Urinary bladder (tissue), 4 donors: Measurements from ENCODE around the gene PI3. TPM values are rescaled to one million over a fixed set of nuclear protein-coding genes. Genes with fewer than 3 reads are reported as not detected.

ENCODE experiments used
- DNase-seq: peaks from one replicate; pipeline ENCODE4 v3.0.0-alpha.2; 2015; ENCODE audit errors: extremely low spot score
- H3K27ac ChIP-seq: one replicate; pipeline ENCODE4 v1.5.1; 2013; ENCODE audit warnings: low read depth, mild to moderate bottlenecking, moderate library complexity
- H3K36me3 ChIP-seq: one replicate; pipeline ENCODE4 v1.6.1; 2013; ENCODE audit warnings: mild to moderate bottlenecking, moderate library complexity; ENCODE audit not compliant: insufficient read depth
- H3K4me1 ChIP-seq: one replicate; pipeline ENCODE4 v1.6.1; 2013; ENCODE audit warnings: mild to moderate bottlenecking, moderate library complexity; ENCODE audit not compliant: insufficient read depth
- H3K4me3 ChIP-seq: one replicate; pipeline ENCODE4 v1.5.1; 2013; ENCODE audit warnings: low read depth, low read length
- WGBS: extraction: QIAGEN DNeasy Blood & Tissue Kit; methylation state at CpG from one replicate; pipeline ENCODE4 v1.1.7; 2013; 5-methylcytosine and 5-hydroxymethylcytosine counted together
- polyA plus RNA-seq: library from polyadenylated mRNA; stranded (reverse); fragments of 200-250 nt; gene quantifications from one replicate; pipeline ENCODE4 v1.2.3, GENCODE V29; 2013
- total RNA-seq: library from RNA; depleted of rRNA; stranded (reverse); fragments of >200 nt; gene quantifications from one replicate; pipeline ENCODE4 v1.2.3, GENCODE V29; 2014
- donor health status: healthy with polysubstance abuse.
- donor health status: healthy.

The PI3 gene
- total and polyA plus RNA-seq, 2 donors = not detected

DNA sequence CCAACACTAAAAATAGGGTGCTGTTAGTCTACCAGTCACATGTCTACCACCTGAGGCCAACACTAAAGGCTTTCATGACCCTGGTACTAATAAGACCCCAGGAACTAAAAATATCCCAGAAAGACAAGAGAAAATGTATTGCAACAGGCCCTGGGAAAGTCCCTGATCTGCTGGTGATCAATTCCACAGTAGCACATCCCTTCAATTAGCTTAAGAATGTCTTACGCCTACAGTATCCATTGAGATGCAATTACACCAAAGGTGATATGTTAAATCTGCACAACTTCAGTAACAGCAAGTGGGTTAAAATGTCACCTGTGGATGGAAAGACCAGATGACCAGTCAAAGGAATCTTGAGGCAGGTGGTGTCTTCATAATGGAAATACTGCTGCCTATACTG, 35.2 kb downstream of the PI3 start:
- Histone ChIP-seq H3K27ac (no peak overlapping the region), H3K4me1 (no peaks in the 10 kb centered on the region), H3K4me3 (no peak overlapping the region), H3K36me3 (no peaks in the 10 kb centered on the region)
- no peak for DNase-seq
- 88% methylated on average over 1 of the region's 1 CpG for WGBS

DNA sequence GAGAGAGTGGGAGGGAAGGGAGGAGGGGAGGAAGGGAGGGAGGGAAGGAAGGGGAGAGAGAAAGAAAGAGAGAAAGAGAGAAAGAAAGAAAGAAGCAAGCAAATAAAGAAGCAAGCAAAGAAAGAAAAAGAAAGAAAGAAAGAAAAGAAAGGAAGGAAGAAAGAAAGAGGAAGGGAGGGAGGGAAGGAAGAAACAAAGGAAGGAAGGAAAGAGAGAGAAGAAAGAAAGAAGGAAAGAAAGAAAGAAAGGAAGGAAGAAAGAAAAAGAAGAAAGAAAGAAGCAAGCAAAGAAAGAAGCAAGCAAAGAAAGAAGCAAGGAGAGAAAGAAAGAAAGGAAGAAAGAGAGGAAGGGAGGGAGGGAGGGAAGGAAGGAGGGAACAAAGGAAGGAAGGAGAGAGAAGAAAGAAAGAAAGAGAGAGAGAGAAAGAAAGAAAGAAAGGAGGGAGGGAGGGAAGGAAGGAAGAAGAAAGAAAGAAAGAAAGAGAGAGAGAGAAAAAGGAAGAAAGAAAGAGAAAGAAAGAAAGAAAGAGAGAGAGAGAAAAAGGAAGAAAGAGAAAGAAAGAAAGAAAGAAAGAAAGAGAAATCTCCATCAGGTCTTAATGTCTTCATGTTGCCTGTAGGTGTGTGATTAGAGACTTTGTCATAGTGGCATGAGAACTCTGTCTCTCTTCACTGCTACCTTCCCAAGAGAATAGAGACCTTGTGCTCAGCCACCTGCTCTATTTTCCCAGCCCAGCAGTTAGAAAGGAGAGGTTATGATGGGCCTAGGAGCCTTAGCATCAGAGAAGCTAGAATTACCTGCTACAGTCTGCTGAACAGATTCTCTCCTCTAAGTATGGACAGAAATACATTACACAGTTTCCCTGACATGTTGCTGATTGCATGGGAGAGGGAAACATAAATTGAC, 37.1 kb downstream of the PI3 start:
- no peaks in the 10 kb centered on the region for H3K36me3 ChIP-seq
- H3K4me1 ChIP-seq = no peaks in the 10 kb centered on the region
- DNase-seq = no peak
- H3K27ac ChIP-seq = no peak overlapping the region
- no peak overlapping the region for H3K4me3 ChIP-seq

DNA sequence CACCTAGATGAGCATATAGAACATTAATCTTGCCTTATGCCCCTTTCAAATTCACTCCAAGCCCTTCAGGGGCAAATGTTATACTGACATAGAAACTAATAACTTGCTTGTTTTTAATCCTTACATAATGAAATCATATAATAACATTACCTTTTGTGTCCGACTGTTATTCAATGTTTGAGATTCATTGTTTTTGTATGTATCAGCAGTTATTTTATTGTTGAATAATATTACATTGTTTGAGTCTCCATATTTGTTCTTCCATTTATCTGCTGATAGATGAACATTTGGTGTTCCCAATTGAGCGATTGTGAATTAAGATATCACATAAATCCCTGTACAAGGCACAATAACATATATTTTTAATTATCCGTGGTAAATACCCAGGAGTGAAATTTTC, 38.1 kb downstream of the PI3 start:
- WGBS = 87% methylated on average over 3 of the region's 3 CpGs
- DNase-seq = no peak
- H3K27ac ChIP-seq = no peak overlapping the region
- H3K36me3 ChIP-seq = no peaks in the 10 kb centered on the region
- no peak overlapping the region for H3K4me3 ChIP-seq
- H3K4me1 ChIP-seq = no peaks in the 10 kb centered on the region

DNA sequence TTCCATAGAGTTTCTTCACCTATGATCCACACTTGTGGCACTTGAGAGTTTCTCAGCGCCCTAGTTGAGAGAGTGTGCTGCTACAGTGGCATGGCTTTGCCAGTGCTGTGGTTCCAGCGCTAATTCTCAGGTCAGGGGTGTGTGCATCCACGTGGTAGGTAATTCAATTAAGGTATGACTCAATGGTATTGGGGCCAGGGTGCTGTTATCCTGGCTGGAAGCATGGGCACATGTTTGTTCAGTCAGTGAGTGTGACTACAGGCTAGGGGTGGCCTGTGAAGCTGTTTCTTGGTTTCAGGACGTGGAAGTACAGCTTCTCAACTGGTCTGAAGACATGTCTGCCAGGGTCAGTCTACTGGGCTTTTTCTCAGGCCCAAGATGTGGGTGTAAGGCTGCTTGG, 43.4 kb downstream of the PI3 start:
- H3K27ac ChIP-seq = no peak overlapping the region
- H3K4me3 ChIP-seq = no peak overlapping the region
- 72% methylated on average over 4 of the region's 4 CpGs for WGBS
- DNase-seq = no peak
- H3K36me3 ChIP-seq = no peaks in the 10 kb centered on the region
- no peaks in the 10 kb centered on the region for H3K4me1 ChIP-seq

DNA sequence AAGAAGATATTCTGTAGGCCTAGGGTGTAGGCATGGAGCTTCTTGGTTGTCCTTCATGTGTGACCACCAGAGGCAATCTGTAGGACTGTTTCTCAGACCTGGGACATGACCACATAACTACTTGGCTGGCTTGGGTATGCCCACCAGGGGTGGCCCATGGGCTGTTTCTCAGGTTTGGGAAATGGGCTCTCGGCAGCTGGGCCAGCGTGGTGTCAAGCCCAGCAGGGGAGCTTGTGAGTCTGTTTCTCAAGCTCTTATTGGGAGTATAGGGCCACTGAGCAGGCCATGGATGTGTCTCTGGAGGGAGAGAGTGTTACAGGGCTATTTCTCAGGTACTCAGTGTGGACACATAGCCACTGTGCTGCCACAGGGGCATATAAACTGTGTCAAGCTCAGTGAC, 43.9 kb downstream of the PI3 start:
- Histone ChIP-seq H3K36me3 (no peaks in the 10 kb centered on the region), H3K4me1 (no peaks in the 10 kb centered on the region), H3K4me3 (no peak overlapping the region), H3K27ac (no peak overlapping the region)
- WGBS = 85% methylated on average over 2 of the region's 2 CpGs
- DNase-seq = no peak

DNA sequence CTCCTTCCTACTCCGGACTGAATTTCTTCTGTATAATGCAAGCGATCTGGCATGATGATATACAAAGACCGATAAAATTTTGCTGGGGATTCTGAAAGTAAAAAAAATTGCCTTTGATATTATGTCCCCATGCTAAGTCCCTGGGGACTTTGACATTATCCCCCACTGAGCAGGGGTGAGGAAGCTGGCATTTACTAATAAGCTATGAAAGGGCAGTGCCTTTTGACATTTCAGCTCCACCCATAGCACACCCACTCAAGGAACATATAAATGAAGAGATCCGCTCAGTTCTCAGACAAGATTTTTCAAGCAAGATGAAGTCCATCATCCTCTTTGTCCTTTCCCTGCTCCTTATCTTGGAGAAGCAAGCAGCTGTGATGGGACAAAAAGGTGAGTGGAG, 46.4 kb downstream of the PI3 start, which contains the start of gene SEMG2:
Gene SEMG2, plus strand, starts transcription at position 298 of the 400 bp plus-strand sequence. Its CDS starts 17 bp downstream, at position 315.
- no peak within 1 kb of the TSS for H3K4me3 ChIP-seq
- WGBS = 89% methylated on average over 4 of the region's 4 CpGs
- no peaks in the 10 kb centered on the region for H3K36me3 ChIP-seq
- H3K27ac ChIP-seq = no peak within 1 kb of the TSS
- no peaks in the 10 kb centered on the region for H3K4me1 ChIP-seq
- DNase-seq = no peak

DNA sequence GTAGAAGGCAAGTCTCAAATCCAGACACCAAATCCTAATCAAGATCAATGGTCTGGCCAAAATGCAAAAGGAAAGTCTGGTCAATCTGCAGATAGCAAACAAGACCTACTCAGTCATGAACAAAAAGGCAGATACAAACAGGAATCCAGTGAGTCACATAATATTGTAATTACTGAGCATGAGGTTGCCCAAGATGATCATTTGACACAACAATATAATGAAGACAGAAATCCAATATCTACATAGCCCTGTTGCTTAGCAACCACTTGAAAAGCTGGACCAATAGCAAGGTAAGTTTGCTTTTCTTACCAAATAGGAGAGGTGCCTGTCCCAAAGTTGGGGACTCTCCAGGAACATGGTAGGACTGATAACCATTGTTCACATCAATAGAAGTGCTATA, 48.4 kb downstream of the PI3 start:
- Histone ChIP-seq H3K4me1 (no peaks in the 10 kb centered on the region), H3K27ac (no peak overlapping the region), H3K36me3 (no peaks in the 10 kb centered on the region), H3K4me3 (no peak overlapping the region)
- DNase-seq = no peak

Other genes starting within 250 kb of the PI3 start
- 12.3 TPM for gene TOMM34, start 214.5 kb upstream of the PI3 start, total RNA-seq
- 19.5 TPM for gene TOMM34, start 214.5 kb upstream of the PI3 start, polyA plus RNA-seq
- gene STK4, start 208.4 kb upstream of the PI3 start, total RNA-seq = 37.5 TPM
- gene STK4, start 208.4 kb upstream of the PI3 start, polyA plus RNA-seq = 11.6 TPM
- gene KCNS1, start 73.8 kb upstream of the PI3 start, total RNA-seq = 0.21 TPM
- 0.16 TPM for gene KCNS1, start 73.8 kb upstream of the PI3 start, polyA plus RNA-seq
- 0.26 TPM for gene WFDC5, start 59.7 kb upstream of the PI3 start, total RNA-seq
- 0.27 TPM for gene WFDC5, start 59.7 kb upstream of the PI3 start, polyA plus RNA-seq
- not detected for gene WFDC12, start 50.4 kb upstream of the PI3 start, total RNA-seq
- gene WFDC12, start 50.4 kb upstream of the PI3 start, polyA plus RNA-seq = not detected
- gene SEMG1, start 32.1 kb downstream of the PI3 start, total RNA-seq = not detected
- gene SEMG1, start 32.1 kb downstream of the PI3 start, polyA plus RNA-seq = not detected
- not detected for gene SEMG2, start 46.5 kb downstream of the PI3 start, total RNA-seq
- not detected for gene SEMG2, start 46.5 kb downstream of the PI3 start, polyA plus RNA-seq
- gene SLPI, start 79.7 kb downstream of the PI3 start, total RNA-seq = 6.8 TPM
- 1,815 TPM for gene SLPI, start 79.7 kb downstream of the PI3 start, polyA plus RNA-seq
- not detected for gene RBPJL, start 131.9 kb downstream of the PI3 start, total RNA-seq
- gene RBPJL, start 131.9 kb downstream of the PI3 start, polyA plus RNA-seq = not detected
- gene MATN4, start 133.4 kb downstream of the PI3 start, total RNA-seq = 1.5 TPM
- gene MATN4, start 133.4 kb downstream of the PI3 start, polyA plus RNA-seq = 0.58 TPM
- 28.9 TPM for gene SDC4, start 173.5 kb downstream of the PI3 start, total RNA-seq
- 110 TPM for gene SDC4, start 173.5 kb downstream of the PI3 start, polyA plus RNA-seq
- 19.5 TPM for gene SYS1, start 188.3 kb downstream of the PI3 start, total RNA-seq
- gene SYS1, start 188.3 kb downstream of the PI3 start, polyA plus RNA-seq = 39.4 TPM
- 0.69 TPM for gene TP53TG5, start 203.4 kb downstream of the PI3 start, total RNA-seq
- gene TP53TG5, start 203.4 kb downstream of the PI3 start, polyA plus RNA-seq = 0.96 TPM
- gene DBNDD2, start 233.4 kb downstream of the PI3 start, total RNA-seq = 15.5 TPM
- gene DBNDD2, start 233.4 kb downstream of the PI3 start, polyA plus RNA-seq = 194 TPM
- gene PIGT, start 241.2 kb downstream of the PI3 start, total RNA-seq = 30.5 TPM
- gene PIGT, start 241.2 kb downstream of the PI3 start, polyA plus RNA-seq = 121 TPM